A673 (cell line): Measurements from ENCODE around the gene RPL37A. TPM values are rescaled to one million over a fixed set of nuclear protein-coding genes. Genes with fewer than 3 reads are reported as not detected.

ENCODE experiments used
- BruUV-seq: library from RNA; stranded (reverse); fragments of 400-500 nt; replicated peaks from 2 replicates; lab custom pipeline; 2021; lab: Mats Ljungman, UMichigan
- CTCF ChIA-PET: fragments of 300-600 bp; sonication (Branson Sonifier 250); formaldehyde crosslinking; loops from one replicate; lab custom pipeline; 2022; ENCODE audit warnings: antibody characterized with exemption; lab: Charles Lee
- POLR2A ChIA-PET: fragments of 300-600 bp; sonication (Branson Sonifier 250); formaldehyde crosslinking; loops from one replicate; lab custom pipeline; 2022; ENCODE audit warnings: antibody characterized with exemption; ENCODE audit not compliant: low non-redundant PET; lab: Charles Lee
- DNase-seq: peaks from one replicate; pipeline ENCODE4 v3.0.0-alpha.2; 2015; ENCODE audit warnings: low spot score
- H3K27ac ChIP-seq: fragments of 200-600 bp; sonication (generic); 2 replicates; pipeline ENCODE4 v1.5.1; 2016; ENCODE audit warnings: mixed run types, low read depth, mild to moderate bottlenecking, mixed read lengths, antibody characterized with exemption, low read length; ENCODE audit not compliant: poor library complexity, severe bottlenecking
- H3K27me3 ChIP-seq: fragments of 200-600 bp; sonication (generic); replicated peaks from 2 replicates; pipeline ENCODE4 v1.6.1; 2017; ENCODE audit warnings: mixed run types, low read depth, mild to moderate bottlenecking, mixed read lengths, antibody characterized with exemption, low read length; ENCODE audit not compliant: insufficient read depth, poor library complexity
- H3K36me3 ChIP-seq: fragments of 200-600 bp; sonication (generic); 2 replicates; pipeline ENCODE4 v1.6.1; 2016; ENCODE audit warnings: mixed run types, mild to moderate bottlenecking, mixed read lengths, antibody characterized with exemption, low read length; ENCODE audit not compliant: insufficient read depth, poor library complexity, severe bottlenecking
- H3K4me1 ChIP-seq: fragments of 200-600 bp; sonication (generic); 2 replicates; pipeline ENCODE4 v1.6.1; 2017; ENCODE audit warnings: mixed run types, mild to moderate bottlenecking, mixed read lengths, antibody characterized with exemption, low read length; ENCODE audit not compliant: insufficient read depth, poor library complexity, severe bottlenecking
- H3K4me3 ChIP-seq: fragments of 200-600 bp; sonication (generic); 2 replicates; pipeline ENCODE4 v1.5.1; 2016; ENCODE audit warnings: low read depth, mixed run types, mild to moderate bottlenecking, mixed read lengths, low read length; ENCODE audit not compliant: poor library complexity, severe bottlenecking
- H3K9me3 ChIP-seq: fragments of 200-600 bp; sonication (generic); 2 replicates; pipeline ENCODE4 v1.6.1; 2016; ENCODE audit warnings: mixed run types, low read depth, mild to moderate bottlenecking, mixed read lengths, antibody characterized with exemption, low read length; ENCODE audit not compliant: poor library complexity, severe bottlenecking
- EZH2 ChIP-seq: fragments of 200-600 bp; sonication (generic); IDR thresholded peaks from 2 replicates; pipeline ENCODE4 v1.6.1; 2017; ENCODE audit warnings: borderline replicate concordance, low read depth, mild to moderate bottlenecking, mixed read lengths, antibody characterized with exemption, low read length; ENCODE audit not compliant: poor library complexity, severe bottlenecking
- intact Hi-C: fragments of 100-400 bp; cut with micrococcal nuclease; formaldehyde crosslinking; loops from one replicate; pipeline ENCODE4 v1.10.0; 2022; ENCODE audit not compliant: unreplicated experiment
- total RNA-seq: library from RNA; stranded (reverse); gene quantifications from 2 replicates; pipeline ENCODE4 v1.2.3, GENCODE V29; 2021
- TF ChIP-seq, protein P1 (sequence below): fragments of 300-800, 200-600 bp; sonication (generic); conservative IDR thresholded peaks from 2 replicates; pipeline ENCODE4 v1.5.1; 2017; ENCODE audit warnings: low read depth, mild to moderate bottlenecking, antibody characterized with exemption, low read length, moderate library complexity, mixed read lengths

Gene RPL37A
- total RNA-seq, 1 experiment from 2014 or later, result 2,455 TPM

DNA sequence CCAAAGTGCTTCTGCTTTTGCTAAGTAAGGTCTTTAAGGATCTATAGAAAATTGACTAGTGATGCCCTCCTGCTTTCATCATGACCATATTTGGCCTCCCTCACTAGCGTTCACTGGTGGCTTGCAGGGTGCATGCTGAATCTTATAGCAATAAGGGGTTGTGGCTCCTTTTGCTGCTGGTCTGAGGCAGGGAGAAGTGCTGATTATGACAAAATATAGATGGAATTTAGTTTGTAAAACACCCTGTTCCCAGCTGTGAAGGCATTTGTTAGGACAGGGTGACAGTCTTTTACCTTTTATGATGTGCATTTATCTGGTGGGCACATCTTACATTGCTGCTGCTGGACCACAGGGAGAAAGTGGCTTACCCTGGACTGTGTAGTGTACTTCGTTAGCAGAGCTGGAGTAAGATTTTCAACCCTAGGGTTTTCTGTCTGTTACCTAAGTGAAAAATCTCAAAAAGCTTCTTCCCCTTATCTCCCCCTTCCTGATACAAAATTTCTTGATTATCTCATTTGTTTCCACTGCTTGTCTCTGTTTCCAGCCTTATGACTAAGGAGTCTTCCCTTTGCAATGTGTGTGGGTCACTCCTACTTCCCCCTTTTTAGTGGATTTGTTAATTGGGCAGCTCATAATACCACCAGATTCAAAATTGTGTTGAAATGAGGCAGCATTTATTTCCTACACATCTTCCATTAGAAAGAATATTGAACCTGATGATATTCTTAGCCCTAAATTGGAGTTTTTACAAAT lies 21.2 kb upstream of the RPL37A start:
- Histone ChIP-seq H3K4me1 (no peaks in the 10 kb centered on the region), H3K27ac (no peak overlapping the region)
- no TSS peak for BruUV-seq

DNA sequence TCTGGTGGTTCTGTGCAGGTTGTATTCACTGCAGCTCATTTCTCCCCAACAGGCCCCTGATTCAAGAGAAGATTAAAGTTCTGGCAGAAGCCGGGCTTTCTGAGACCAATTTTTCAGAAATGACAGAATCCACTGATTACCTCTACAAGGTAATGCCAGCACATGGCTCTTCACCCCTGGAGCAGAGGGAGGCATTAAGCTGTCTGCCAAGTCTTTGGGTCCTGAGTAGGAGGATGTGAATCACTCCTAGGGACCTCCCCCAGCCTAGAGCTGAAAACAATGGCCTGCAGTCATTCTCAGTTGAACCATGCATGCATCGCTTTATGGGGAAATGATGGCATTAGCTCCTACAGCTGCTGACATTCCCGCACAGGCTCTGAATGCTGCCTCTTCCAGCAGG lies 20.5 kb upstream of the RPL37A start:
- Histone ChIP-seq H3K4me3 (no peak overlapping the region), H3K27me3 (no peaks in the 10 kb centered on the region), H3K36me3 (peaks cover under 1% of the 10 kb centered on the region), H3K9me3 (no peaks in the 10 kb centered on the region), H3K4me1 (no peaks in the 10 kb centered on the region), H3K27ac (no peak overlapping the region)
- intact Hi-C loops, result no loop called here
- CTCF ChIA-PET, result no interaction called here
- peak; percentile 70 for DNase-seq
- TF ChIP-seq EZH2, result no peak
- TF ChIP-seq, protein P1, sequence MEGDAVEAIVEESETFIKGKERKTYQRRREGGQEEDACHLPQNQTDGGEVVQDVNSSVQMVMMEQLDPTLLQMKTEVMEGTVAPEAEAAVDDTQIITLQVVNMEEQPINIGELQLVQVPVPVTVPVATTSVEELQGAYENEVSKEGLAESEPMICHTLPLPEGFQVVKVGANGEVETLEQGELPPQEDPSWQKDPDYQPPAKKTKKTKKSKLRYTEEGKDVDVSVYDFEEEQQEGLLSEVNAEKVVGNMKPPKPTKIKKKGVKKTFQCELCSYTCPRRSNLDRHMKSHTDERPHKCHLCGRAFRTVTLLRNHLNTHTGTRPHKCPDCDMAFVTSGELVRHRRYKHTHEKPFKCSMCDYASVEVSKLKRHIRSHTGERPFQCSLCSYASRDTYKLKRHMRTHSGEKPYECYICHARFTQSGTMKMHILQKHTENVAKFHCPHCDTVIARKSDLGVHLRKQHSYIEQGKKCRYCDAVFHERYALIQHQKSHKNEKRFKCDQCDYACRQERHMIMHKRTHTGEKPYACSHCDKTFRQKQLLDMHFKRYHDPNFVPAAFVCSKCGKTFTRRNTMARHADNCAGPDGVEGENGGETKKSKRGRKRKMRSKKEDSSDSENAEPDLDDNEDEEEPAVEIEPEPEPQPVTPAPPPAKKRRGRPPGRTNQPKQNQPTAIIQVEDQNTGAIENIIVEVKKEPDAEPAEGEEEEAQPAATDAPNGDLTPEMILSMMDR, result no peak
- POLR2A ChIA-PET, result no interaction called here
- BruUV-seq, result no TSS peak

More for the DNA sequence above, 21.2 kb upstream of the RPL37A start:
- H3K9me3 ChIP-seq, result no peaks in the 10 kb centered on the region
- no peaks in the 10 kb centered on the region for H3K27me3 ChIP-seq
- intact Hi-C loops, result no loop called here
- DNase-seq, result no peak
- no peaks in the 10 kb centered on the region for H3K36me3 ChIP-seq
- ChIA-PET CTCF (no interaction called here), POLR2A (no interaction called here)
- no peak for TF ChIP-seq EZH2
- TF ChIP-seq, protein P1, result no peak
- no peak overlapping the region for H3K4me3 ChIP-seq

DNA sequence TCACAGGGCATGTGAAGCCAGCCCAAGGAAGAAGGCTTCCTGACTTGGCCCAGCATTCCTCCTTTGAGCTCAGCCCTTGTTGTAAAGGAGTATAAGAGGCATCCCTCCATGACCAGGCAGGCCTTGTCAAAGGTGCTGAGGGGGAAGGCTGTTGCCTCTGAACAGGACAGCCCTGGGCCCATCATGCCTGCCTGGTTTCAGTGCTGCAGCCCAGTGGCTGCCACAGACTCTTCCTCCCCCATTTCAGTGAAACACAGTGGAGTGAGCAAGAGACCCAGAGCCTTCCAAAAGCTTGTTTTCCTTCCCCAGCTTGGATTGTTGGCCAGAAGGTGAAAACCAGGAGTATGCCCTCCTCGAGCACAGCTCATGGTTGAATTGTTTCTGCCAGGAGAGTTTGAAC lies 19.9 kb upstream of the RPL37A start:
- no TSS peak for BruUV-seq
- H3K27me3 ChIP-seq, result no peaks in the 10 kb centered on the region
- no peak overlapping the region for H3K27ac ChIP-seq
- H3K9me3 ChIP-seq, result no peaks in the 10 kb centered on the region
- ChIA-PET POLR2A (no interaction called here), CTCF (no interaction called here)
- no peak for DNase-seq
- H3K4me3 ChIP-seq, result no peak overlapping the region
- TF ChIP-seq EZH2, result no peak
- TF ChIP-seq, protein P1, result no peak
- no peaks in the 10 kb centered on the region for H3K4me1 ChIP-seq
- peaks cover 3% of the 10 kb centered on the region for H3K36me3 ChIP-seq
- intact Hi-C loops, result no loop called here
